PFSK-1 (cell line): ENCODE results near the gene RNASEH2B.

Experiments used
- FOXP2 ChIP-seq: optimal IDR thresholded peaks from 2 replicates; pipeline ENCODE3; 2011; ENCODE audit warnings: borderline replicate concordance, control low read depth, inconsistent platforms; ENCODE audit not compliant: insufficient read depth; ENCODE audit errors: extremely low read length, extremely low read depth
- POLR2AphosphoS5 ChIP-seq: IDR thresholded peaks from 2 replicates; pipeline ENCODE4 v1.6.1; 2012; ENCODE audit warnings: low read depth, mild to moderate bottlenecking, control low read depth, low read length, moderate library complexity
- SIN3A ChIP-seq: IDR thresholded peaks from 2 replicates; pipeline ENCODE4 v1.6.1; 2012; ENCODE audit warnings: mild to moderate bottlenecking, low read length, moderate library complexity, borderline replicate concordance; ENCODE audit not compliant: insufficient read depth
- TAF1 ChIP-seq: IDR thresholded peaks from 2 replicates; pipeline ENCODE4 v1.6.1; 2012; ENCODE audit warnings: low read length, control low read depth, borderline replicate concordance; ENCODE audit not compliant: insufficient read depth
- TF ChIP-seq, protein P1 (sequence below), 2 experiments: IDR thresholded peaks; 2 replicates each; pipeline versions ENCODE4 v1.6.1 to v1.8.0; 2011 to 2012; ENCODE audit warnings: low read depth in 2 of 2, low read length in 2 of 2, control low read depth in 1 of 2, inconsistent platforms in 1 of 2, mild to moderate bottlenecking in 1 of 2, moderate library complexity in 1 of 2; ENCODE audit not compliant: insufficient read depth in 1 of 2

The RNASEH2B gene

DNA sequence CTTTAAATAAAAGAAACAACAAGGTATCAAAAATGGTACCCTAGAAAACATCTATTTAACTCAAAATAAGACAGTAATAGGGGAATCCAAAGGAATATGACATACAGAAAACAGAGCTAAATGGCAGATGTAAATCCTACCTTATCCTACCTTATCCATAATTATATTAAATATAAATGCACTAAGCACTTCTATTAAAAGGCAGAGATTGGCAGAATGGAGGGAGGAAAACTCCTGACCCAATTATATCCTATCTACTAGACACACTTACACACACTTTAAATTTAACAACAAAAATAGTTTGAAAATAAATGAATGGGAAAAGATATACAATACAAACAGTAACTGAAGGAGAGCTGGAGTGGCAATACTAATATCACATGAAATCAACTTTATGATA, 14.4 kb downstream of the RNASEH2B start:
- TF ChIP-seq, protein P1, sequence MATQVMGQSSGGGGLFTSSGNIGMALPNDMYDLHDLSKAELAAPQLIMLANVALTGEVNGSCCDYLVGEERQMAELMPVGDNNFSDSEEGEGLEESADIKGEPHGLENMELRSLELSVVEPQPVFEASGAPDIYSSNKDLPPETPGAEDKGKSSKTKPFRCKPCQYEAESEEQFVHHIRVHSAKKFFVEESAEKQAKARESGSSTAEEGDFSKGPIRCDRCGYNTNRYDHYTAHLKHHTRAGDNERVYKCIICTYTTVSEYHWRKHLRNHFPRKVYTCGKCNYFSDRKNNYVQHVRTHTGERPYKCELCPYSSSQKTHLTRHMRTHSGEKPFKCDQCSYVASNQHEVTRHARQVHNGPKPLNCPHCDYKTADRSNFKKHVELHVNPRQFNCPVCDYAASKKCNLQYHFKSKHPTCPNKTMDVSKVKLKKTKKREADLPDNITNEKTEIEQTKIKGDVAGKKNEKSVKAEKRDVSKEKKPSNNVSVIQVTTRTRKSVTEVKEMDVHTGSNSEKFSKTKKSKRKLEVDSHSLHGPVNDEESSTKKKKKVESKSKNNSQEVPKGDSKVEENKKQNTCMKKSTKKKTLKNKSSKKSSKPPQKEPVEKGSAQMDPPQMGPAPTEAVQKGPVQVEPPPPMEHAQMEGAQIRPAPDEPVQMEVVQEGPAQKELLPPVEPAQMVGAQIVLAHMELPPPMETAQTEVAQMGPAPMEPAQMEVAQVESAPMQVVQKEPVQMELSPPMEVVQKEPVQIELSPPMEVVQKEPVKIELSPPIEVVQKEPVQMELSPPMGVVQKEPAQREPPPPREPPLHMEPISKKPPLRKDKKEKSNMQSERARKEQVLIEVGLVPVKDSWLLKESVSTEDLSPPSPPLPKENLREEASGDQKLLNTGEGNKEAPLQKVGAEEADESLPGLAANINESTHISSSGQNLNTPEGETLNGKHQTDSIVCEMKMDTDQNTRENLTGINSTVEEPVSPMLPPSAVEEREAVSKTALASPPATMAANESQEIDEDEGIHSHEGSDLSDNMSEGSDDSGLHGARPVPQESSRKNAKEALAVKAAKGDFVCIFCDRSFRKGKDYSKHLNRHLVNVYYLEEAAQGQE (IDR thresholded peaks at IDR 0.05; ENCODE audit: insufficient read depth in 1 of 2, low read depth in 2 of 2, low read length in 2 of 2): no peak
- no peak for TF ChIP-seq FOXP2

DNA sequence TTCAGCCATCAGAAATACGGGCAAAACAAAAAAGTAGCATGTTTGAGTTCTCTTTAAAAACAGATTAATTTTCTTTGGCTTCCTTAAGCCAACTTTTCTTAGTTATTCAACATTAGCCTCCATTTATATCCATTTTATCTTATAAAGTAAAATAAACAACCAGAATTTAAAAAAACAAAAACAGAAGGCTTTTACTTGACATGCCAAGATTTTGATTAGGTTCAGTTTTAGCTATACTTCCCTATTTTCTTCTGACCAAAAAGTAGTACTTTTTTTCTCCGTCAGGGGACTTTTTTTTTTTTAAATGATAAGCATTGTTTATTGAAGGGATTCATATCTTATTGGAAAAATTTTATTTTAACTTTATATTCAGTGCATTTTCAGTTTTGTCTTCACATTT, 18.1 kb downstream of the RNASEH2B start:
- no peak for TF ChIP-seq FOXP2
- TF ChIP-seq, protein P1 (IDR thresholded peaks at IDR 0.05; ENCODE audit: insufficient read depth in 1 of 2, low read depth in 2 of 2, low read length in 2 of 2): no peak
- no peak for TF ChIP-seq POLR2AphosphoS5
- TF ChIP-seq TAF1: no peak

DNA sequence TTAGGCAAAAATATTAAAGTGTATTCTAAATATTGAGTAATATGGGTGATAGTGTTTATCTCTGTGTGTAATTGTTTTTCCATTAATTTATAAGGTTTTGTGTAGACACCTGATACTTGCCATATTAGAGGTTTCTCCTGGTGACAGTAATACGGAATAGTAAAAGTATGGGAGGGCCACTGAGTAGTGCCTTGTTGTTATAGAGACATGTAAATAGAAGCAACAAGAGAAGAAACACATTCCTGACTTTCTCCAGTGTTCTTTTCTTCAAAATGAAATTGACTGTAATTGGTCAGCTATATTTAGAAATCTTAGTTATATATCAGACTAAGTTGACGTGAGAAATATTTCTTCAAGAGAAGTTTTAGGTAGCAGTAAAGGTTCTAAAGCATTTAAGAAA, 18.5 kb downstream of the RNASEH2B start:
- no peak for TF ChIP-seq SIN3A
- TF ChIP-seq POLR2AphosphoS5: no peak
- TF ChIP-seq, protein P1 (IDR thresholded peaks at IDR 0.05; ENCODE audit: insufficient read depth in 1 of 2, low read depth in 2 of 2, low read length in 2 of 2): no peak
- no peak for TF ChIP-seq TAF1
- no peak for TF ChIP-seq FOXP2

DNA sequence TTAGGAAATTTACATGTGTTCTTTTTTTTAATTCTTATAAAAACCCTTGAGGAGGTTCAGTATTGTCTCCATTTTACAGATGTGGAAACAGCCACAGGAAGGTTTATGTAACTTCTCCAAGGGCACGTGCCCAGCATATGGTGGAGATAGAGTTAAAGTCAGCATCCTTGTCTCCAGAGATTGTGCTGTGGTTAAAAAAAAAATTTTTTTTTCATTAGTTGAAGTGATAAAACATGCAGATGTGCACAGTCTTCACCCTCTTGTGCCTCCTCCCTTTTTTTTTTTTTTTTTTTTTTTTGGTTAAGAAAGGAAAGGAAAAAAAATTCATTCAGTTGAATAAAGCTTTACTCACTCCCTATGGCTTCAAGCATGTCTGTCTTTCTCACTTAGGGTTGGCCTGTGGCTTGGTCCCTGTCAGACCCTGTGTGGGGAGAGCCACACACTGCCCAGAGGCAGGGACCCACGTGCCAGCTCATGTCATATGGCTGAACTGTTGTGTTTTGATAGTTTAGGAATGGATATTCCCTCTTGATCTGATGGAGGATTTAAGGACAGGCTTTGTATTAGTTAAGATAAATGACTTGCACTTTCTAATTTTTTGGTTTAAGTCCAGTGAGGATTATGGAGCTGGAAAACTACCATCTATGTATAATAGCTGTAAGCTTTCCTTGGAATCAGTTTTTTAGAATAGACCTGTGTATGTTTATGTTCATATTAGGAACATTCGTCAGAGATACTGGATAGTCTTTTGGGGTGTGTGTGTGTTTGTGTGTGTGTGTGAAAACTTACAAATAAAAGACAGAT, 19.3 kb downstream of the RNASEH2B start:
- TF ChIP-seq POLR2AphosphoS5 (no peak), SIN3A (no peak), FOXP2 (no peak), TAF1 (no peak)
- TF ChIP-seq, protein P1 (IDR thresholded peaks at IDR 0.05; ENCODE audit: insufficient read depth in 1 of 2, low read depth in 2 of 2, low read length in 2 of 2): no peak

DNA sequence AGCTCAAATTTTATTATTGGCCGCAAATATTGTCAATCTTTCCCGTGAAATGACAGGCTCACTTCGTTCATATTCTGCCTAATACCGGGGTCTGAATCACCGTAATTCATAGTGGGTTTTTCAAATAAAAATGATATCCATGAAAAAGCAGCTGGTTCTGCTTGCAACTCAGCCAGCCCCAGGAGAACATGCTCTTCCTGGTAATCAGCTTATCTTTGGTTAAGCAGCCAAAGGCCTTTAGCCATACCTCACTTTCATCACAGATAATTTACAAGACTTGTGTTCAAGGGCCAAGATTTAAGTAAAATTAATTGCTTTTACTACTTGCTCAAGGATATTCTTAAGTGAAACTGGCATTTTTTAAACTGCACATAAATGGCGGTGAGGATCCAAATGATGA, 22.5 kb downstream of the RNASEH2B start:
- TF ChIP-seq FOXP2 (no peak), TAF1 (no peak), SIN3A (no peak), POLR2AphosphoS5 (no peak)
- TF ChIP-seq, protein P1 (IDR thresholded peaks at IDR 0.05; ENCODE audit: insufficient read depth in 1 of 2, low read depth in 2 of 2, low read length in 2 of 2): no peak
